Gastrocnemius medialis (tissue), 4 donors: ENCODE data around the gene SCNN1G.

ENCODE experiments used
- POLR2A ChIP-seq, 2 donors: fragments of 450-650 bp; IDR thresholded peaks; one replicate each; pipeline ENCODE4 v1.6.1; 2017; ENCODE audit warnings: antibody characterized with exemption in 2 of 2, mild to moderate bottlenecking in 2 of 2, moderate library complexity in 2 of 2
- TF ChIP-seq, protein P1 (sequence below), 5 experiments: fragments of 450-650 bp in 3 of 5; fragments of 200-600 bp in 2 of 5; sonication (generic) in 2 of 5; IDR thresholded peaks in 4 of 5; conservative IDR thresholded peaks in 1 of 5; 1 replicate in 4 of 5; 2 replicates in 1 of 5; pipeline ENCODE4 v1.5.1; 2016 to 2019; ENCODE audit warnings: antibody characterized with exemption in 5 of 5, mild to moderate bottlenecking in 3 of 5, moderate library complexity in 3 of 5

DNA sequence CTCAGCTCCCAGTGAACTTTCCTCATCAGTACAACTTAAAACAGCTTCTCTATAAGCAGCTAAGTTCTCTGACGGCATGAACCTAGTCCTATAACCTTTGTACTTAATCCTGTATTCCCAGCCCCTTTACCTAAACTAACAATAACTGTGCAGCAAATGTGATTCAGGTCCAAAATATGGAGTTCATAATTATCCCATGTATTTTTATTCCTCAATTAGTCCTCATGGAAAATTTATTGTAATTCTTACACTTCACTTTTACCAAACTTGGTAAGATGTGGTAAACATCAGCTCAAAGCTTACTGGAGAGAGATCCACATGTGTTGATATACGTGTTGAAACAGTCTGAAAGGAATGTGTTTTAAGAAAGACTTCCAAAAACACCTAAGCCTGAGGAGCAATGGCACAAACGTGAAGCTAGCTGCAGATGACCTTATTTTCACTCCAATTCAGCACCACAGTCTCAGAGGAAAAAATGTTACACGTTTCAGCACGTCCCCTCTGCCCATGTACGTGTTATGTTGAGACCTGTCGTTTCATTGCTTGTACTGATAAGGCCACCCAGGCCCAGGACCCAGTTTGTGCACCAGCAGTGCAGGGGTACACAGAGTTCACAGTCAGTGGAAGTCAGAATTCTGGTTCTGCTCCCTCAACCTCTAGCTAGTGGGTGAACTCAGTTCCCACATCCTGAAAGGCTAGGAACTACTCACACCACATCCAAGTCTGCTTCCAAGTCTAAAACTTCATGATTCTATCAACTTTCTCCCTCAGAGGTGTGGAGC lies 40.4 kb upstream of the SCNN1G start:
- TF ChIP-seq, protein P1, sequence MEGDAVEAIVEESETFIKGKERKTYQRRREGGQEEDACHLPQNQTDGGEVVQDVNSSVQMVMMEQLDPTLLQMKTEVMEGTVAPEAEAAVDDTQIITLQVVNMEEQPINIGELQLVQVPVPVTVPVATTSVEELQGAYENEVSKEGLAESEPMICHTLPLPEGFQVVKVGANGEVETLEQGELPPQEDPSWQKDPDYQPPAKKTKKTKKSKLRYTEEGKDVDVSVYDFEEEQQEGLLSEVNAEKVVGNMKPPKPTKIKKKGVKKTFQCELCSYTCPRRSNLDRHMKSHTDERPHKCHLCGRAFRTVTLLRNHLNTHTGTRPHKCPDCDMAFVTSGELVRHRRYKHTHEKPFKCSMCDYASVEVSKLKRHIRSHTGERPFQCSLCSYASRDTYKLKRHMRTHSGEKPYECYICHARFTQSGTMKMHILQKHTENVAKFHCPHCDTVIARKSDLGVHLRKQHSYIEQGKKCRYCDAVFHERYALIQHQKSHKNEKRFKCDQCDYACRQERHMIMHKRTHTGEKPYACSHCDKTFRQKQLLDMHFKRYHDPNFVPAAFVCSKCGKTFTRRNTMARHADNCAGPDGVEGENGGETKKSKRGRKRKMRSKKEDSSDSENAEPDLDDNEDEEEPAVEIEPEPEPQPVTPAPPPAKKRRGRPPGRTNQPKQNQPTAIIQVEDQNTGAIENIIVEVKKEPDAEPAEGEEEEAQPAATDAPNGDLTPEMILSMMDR (IDR thresholded peaks at IDR 0.05 in 4 of 5, conservative IDR thresholded peaks at IDR 0.05 in 1 of 5) = no peak
- no peak for TF ChIP-seq POLR2A (IDR thresholded peaks at IDR 0.05)
